Activated CD8-positive, alpha-beta memory T cell treated with anti-CD3 and anti-CD28 coated beads, Interleukin-2, amount 50 U/mL, for 4 hours (primary cell): ENCODE measurements around the gene KLRG1.

Experiments
- DNase-seq: peaks from one replicate; pipeline ENCODE4 v3.0.0-alpha.2; 2020

The KLRG1 gene

DNA sequence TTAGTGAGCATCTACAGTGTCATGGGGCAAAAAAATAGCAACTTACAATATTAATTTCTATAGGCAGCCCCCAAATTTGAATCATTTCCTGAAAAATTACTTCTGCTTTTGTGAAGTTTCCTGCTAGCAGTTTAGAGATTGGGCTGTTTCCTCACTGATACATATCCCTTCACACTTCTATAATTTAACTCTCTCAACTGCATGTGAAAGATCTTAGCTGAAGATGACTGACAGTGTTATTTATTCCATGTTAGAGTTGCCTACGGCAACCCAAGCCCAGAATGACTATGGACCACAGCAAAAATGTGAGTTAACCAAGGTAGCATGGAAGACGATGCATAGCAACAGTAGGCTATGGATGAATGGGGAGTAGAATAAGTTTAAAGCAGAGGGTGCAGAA lies at the start of gene KLRG1:
TSS of gene KLRG1 (plus strand) at position 134 of the 400 bp plus-strand sequence. CDS start at position 224, 90 bp downstream.
- no peak for DNase-seq

DNA sequence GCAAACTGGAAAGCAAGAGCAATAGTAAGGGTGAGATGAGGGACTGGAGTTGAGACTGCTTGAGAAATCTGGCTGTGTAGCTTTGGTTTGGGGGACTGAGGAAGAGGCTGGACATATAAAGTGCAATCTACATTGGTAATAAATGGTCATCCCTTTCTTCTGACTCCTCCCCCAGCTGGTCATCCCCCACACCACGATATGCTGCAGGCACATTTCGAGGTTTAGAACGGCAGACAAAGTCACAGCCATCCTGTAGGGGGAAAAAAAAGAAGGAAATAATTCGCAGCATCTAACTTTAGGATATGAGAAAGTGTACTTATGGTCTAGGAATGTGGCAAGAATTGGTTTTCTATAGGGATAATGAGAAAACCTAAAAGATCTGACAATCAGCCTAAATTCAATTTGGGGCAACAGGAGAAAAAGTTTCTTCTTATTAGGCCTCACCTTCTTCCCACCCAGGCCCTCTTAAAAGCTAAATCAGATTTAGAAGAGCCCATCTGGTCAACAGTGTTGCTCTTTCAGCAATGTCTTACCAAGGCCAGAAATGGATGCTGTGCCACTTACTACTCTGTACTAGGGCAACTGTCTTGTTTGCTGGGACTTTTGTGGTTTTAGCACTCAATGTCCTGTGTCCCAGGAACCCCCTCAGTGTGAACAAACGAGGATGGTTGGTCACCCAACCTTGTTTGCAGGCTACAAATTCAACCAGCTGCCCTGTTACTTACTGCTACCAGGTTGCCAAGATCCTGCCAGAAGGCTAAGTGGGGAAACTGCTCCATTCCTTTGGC lies 47.5 kb upstream of the KLRG1 start:
- DNase-seq = no peak

- no peak for DNase-seq
Observed at GRCh38 chr12:8943565-8944186, 45.7 kb upstream of the KLRG1 start.

- DNase-seq = no peak
Observed at GRCh38 chr12:8946733-8947132, 42.6 kb upstream of the KLRG1 start.

- no peak for DNase-seq
Observed at GRCh38 chr12:8947737-8948136, 41.6 kb upstream of the KLRG1 start.

GRCh38 chr12:8948701-8949341 lies 40.5 kb upstream of the KLRG1 start:
- no peak for DNase-seq

DNA sequence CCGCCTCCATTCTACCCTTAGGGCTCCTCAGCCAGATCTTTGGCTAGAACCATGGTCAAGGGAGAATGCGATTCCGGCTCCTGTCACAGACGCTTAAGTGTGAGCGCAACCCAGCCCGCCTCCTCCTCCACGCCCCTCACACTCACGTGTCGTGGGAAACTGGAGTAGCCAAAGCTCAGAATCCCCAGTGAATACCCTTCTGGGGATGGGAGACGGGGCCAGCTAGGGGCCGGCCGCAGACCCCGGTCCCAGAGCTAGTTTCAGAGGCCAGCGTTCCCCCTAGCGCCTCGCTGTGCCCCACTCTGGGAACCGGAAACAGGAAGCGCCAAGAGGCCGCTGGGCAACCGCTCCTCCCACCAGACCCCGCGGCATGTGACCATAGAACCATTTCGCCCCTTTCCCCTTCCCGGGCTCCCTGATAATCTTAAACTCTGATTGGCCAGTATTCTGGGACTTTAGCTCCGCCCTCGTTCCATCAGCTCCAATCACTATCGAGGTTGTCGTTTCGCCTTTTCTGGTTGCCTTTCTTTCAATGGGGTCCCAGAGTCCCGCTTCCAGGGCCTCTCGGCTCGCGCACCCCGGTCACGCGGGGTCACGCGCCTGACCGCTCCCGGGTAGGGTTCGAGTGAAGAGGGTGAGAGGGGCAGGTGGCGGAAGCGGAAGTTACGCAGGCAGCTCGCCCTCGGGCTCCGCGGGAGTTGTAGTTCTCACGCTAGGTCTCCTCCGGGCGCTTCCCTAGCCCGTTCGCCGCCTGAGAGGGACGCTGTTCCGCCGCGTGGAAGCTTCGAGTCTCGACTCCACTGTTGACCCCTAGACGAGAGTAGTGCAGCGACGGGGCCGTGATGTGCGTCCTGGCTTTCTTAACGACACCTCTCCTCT lies 39.8 kb upstream of the KLRG1 start, which contains the start of gene M6PR:
TSS of gene M6PR (minus strand) at position 304 of the 879 bp plus-strand sequence. CDS start 3,241 bp downstream, outside the sequence.
- peak; percentile 90 for DNase-seq

DNA sequence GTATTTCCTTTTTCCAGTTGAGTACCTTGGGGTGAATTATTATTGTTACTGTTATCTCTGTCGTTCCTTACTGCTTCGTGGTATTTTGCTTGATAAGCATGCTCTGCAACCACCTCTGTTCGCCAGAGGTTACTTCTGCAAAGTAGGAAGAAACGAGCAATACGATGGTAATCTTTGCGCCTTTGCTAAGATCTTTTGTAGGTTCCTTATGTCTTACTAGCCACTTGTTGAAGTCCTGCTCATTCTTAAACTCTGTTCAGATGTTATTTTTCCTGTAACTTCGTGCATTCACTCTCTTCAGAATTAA lies 39.2 kb upstream of the KLRG1 start:
- no peak for DNase-seq

- DNase-seq = no peak
Observed at GRCh38 chr12:8950702-8951478, 38.5 kb upstream of the KLRG1 start.

DNA sequence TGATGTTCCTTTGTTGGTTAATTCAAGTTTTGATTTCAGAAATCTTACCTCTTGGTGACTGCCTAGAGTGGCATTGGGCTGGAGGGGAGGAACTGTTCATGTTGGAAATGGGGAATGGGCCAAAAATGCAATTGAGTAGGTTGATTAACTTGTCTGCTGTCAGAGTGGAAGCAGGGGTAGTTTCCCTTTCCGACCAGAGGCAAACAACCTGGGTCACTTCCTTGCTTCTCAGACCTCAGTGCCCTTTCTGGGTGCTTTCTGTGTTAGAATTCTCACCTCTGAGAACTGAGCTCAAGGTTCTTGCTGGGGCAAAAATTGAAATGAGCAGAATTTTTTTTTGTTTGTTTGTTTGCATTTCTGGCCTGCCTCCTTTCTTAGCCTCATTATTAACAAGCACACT lies 37.6 kb upstream of the KLRG1 start:
- DNase-seq = peak; percentile 25

DNA sequence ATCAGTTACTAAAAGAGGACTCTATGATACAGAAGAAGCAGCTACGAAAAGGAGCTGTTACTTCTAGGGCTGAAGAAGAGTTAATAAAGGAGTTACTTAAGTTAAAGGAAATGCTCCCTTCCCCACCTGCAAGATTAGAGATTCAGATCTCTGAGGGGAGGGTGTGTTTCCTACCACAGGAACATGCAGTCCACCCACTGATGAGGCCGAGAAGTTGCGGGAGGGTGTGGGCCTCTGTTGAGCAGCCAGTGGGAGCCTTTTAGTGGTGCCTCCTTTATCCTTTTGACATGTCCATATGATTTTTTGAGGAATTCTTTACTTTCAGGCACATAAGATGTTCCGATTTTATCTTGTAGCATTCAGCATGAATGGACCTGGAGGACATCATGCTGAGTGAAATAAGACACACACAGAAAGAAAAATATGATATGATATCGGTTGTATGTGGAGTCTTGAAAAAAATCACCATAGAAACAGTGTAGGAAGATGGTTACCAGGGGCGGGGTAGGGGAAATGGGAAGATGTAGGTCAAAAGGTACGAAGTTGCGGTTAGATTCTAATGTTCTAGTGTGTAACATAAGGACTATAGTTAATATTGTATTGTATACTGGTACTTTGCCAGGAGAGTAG lies 35.5 kb upstream of the KLRG1 start:
- peak; percentile 40 for DNase-seq

- DNase-seq = no peak
Observed at GRCh38 chr12:8956073-8956472, 33.3 kb upstream of the KLRG1 start.

DNA sequence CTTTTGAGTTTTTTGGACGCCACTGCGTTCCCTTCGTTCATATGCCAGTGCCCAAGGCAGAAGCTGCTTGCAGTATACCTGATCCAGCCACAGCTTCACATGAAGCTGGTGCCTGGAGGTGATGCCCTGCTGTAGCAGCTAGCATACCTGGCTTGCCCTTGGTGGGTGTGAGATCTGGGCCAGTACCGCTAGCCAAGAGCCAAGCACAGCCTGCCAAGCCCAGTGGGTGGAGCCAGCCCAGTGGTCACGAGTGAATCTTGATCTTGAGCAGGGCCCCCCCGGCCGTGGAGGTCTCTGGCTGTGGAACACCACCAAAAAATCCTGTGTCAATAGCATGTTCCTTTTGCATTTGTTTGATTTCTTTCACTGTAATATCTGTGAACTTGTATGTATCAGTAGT lies 32.6 kb upstream of the KLRG1 start:
- no peak for DNase-seq

DNA sequence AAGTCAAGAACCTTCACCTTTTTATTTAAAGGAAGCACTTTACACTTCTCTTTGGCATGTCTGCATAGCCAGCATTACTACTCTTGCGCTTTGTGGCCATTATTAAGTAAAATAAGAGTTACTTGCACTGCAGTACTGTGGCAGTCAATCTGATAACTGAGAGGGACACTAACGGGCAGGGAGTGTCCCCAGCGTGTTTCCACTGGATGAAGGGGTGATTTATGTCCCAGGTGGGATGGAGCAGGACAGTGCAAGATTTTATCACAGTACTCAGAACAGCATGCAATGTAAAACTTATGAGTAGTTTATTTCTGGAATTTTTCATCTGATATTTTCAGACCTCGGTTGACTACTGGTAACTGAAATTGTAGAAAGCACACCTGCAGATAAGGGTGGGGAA lies 31.8 kb upstream of the KLRG1 start:
- DNase-seq = no peak

DNA sequence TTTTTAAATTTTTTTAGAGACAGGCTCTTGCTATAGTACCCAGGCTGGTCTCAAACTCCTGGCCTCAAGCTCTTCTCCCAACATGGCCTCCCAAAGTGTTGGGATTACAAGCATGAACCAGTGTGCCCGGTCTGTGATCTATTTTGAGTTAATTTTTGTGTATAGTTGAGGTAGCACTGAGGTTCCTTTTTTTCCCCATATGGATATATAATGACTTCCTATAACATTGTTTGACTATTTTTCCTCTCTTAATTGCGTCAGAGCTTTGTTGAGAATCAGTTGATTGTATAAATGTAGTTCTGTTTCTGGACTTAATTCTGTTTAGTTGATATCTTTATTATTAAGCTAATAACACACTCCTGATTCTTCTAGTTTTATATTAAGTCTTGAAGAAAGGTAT lies 31.3 kb upstream of the KLRG1 start:
- no peak for DNase-seq

DNA sequence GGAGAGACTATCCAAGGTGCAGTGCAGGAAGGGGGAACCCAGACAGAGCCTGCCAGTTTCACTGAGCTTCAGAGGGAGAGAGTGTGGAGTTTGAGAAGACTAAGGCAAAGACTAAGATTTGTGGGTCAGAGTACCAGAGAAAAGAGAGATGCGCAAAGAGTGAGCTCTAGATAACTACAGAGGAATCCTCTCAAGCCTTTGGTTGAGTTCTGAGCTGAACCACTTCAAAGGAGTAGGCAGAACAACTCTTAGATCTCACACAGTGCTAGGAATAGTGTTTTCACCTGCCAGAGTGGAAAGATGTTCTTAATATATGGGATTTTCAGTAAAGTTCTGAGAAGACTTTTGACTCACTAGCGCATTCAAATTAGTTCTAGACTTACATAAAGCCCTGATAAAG lies 29.2 kb upstream of the KLRG1 start:
- DNase-seq = no peak

DNA sequence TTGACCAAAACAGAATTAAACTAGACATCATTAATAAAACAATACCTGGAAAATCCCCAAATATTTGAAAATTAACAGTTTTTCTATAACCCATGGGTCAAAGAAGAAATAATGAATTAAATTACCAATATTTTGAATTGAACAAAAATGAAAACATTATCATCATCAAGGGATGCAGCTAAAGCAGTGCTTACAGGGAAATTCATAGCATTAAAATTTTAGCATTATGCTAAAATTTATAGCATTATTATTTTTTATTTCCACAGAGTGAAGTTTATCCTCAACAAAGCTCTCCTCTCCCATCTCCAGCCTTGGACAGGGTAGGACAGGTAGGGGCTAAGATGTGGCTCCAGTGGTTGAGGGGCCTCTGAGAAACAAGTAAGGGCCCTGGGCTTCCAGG lies 20.6 kb upstream of the KLRG1 start:
- DNase-seq = no peak

DNA sequence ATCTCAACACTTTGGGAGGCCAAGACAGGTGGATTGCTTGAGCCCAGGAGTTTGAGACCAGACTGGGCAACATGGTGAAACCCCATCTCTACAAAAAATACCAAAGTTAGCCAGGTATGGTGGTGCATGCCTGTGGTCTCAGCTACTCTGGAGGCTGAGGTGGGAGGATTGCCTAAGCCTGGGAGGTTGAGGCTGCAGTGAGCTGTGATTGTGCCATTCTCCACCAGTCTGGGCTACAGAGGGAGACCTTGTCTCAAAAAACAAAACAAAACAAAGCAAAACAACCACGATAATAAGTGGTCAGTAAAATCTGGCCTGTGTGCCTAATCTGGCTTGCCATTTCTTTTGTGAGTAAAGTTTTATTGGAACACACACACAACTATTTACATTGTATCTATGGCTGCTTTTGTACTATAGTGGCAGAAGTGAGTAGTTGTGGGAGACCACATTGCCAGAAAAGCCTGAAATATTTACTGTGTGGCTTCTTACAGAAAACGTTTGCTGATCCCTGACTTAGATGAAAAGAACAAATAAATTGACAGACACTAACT lies 19.4 kb upstream of the KLRG1 start:
- no peak for DNase-seq

DNA sequence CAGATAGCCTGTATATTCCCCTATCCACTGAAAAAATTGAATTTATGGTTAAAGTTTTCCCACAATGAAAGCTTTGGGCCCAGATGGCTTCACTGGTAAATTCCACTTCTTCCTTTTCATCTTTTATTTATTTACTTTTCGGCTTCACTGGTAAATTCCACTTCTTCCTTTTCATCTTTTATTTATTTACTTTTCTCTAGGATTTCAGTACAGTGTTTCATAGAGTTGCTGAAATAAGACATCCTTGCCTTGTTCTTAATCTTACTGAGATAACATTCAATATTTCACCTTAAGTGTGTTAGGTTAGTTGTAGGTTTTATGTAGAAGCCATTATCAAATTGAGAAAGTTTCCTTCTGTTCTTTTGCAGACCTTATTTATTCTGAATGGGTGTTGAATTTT lies 18.9 kb upstream of the KLRG1 start:
- no peak for DNase-seq

DNA sequence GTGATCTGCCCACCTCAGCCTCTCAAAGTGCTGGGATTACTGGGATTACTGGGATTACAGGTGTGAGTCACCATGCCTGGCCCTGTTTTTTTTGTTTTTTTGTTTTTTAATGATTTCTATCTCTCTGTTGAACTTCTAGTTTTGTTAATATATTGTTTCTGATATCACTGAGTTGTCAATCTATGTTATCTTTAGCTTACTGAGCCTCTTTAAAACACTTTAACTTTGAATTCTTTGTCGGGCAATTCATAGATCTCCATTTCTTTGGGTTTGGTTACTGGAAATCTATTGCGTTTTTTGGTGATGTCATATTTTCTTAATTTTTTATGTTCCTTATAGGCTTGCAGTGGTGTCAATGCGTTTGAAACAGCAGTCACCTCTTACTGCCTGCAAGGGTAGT lies 9.2 kb upstream of the KLRG1 start:
- DNase-seq = no peak

DNA sequence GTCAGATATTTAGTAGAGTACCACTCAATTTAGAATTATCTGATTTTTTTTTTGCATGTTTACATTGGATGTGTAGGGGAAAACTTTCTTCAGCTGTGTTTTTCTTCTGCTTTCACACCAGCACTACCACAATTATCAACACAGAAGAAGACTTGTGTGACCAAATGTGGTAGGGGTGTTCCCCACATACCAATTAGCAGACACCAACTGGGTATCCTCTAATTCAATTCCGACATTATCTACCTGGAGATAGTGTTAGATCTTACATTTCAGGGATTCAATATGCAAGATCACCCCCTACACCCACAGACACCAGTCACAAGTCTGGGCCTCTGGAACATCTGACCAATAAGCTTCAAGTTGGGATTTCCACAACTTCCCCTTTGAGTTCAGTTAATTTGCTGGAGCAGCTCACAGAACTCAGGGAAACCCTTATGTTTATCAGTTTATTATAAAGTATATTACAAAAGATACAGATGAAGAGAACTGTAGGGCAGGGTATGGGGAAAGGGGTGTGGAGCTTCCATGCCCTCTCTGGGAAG lies 4.1 kb upstream of the KLRG1 start:
- DNase-seq = no peak
